ENCODE results near the gene TPRN. TPM values are rescaled to one million over a fixed set of nuclear protein-coding genes. Genes with fewer than 3 reads are reported as not detected.
A peak's percentile ranks its signal among the peaks of the same experiment; 100 is the strongest.

TPRN gene
- total and polyA plus RNA-seq, 9 of the 15 experiments (the other 6 are each of a cell fraction or from before 2014, with no cell fraction given), result 0.31 to 31.9 (median 4.4) TPM

DNA sequence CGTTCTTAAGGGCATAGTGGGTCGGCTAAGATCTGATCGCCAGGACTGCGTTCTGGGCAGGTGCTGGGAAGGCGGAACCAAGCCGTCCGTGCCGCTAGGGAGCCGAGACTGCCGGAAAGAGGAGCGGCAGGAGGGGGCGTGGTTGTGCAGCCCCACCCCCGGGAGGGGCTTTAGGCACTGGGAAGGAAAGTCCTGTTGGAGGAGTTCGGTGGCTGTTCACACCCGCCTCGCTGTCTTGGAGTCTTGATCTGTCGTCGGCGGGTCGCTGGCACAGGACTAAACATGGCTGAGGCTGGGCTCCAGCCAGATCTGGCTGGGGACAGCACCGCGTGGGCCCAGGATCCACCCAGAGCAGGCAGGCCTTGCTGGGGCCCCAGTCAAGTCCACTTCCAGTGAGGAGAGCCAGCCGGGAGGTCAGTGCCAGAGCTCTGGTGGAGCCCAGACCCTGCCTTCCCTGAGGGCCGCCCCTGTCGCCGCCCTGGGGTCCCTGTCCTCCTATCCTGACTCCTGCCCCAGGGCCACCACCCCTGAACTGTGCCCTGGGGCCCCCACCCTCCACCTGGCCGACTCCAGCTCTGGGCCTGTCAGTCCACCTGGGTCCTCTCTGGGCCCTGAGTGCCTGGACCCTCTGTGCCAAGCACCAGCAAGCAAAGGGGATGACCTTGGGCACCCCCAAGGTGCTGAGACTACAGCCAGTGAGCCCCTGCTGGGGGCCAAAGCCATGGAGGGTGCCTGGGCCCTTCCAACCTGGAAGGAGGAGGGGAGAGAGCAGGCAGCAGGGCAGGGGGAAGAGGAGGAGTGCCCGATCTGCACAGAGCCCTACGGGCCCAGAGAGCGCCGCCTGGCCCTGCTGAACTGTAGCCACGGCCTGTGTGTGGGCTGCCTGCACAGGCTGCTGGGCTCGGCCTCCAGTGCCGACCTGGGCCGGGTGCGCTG lies 17.0 kb upstream of the TPRN start (continued):
- TF ChIP-seq, protein P1, sequence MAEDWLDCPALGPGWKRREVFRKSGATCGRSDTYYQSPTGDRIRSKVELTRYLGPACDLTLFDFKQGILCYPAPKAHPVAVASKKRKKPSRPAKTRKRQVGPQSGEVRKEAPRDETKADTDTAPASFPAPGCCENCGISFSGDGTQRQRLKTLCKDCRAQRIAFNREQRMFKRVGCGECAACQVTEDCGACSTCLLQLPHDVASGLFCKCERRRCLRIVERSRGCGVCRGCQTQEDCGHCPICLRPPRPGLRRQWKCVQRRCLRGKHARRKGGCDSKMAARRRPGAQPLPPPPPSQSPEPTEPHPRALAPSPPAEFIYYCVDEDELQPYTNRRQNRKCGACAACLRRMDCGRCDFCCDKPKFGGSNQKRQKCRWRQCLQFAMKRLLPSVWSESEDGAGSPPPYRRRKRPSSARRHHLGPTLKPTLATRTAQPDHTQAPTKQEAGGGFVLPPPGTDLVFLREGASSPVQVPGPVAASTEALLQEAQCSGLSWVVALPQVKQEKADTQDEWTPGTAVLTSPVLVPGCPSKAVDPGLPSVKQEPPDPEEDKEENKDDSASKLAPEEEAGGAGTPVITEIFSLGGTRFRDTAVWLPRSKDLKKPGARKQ (CRISPR knock-in tag; IDR thresholded peaks at IDR 0.05), result no peak
- TF ChIP-seq NUFIP1 (IDR thresholded peaks at IDR 0.05; ENCODE audit: partially characterized antibody) (no peak), MTA2 (IDR thresholded peaks at IDR 0.05; ENCODE audit: low read depth) (no peak), ZFPM2 (CRISPR knock-in tag; IDR thresholded peaks at IDR 0.05) (no peak), FOSL1 (tag; conservative IDR thresholded peaks at IDR 0.05) (no peak), FOXJ2 (tag; IDR thresholded peaks at IDR 0.05) (no peak), FUS (optimal IDR thresholded peaks at IDR 0.05; ENCODE audit: low read depth, low read length) (no peak), HMGN3 (IDR thresholded peaks at IDR 0.05; ENCODE audit: borderline replicate concordance, extremely low read depth, insufficient read length, low read depth, low read length) (peak; percentile 52), FOXA1 (IDR thresholded peaks at IDR 0.05; ENCODE audit: borderline replicate concordance) (no peak), MXI1 (IDR thresholded peaks at IDR 0.05; ENCODE audit: low read depth, low read length) (no peak), NFXL1 (CRISPR knock-in tag; IDR thresholded peaks at IDR 0.05) (no peak), PHB2 (IDR thresholded peaks at IDR 0.05; ENCODE audit: low read depth) (no peak), RBBP5 (IDR thresholded peaks at IDR 0.05; ENCODE audit: borderline replicate concordance, insufficient read depth, low read length, poor library complexity, severe bottlenecking) (no peak), EP400 (IDR thresholded peaks at IDR 0.05) (peak; percentile 19; the same call in 1 of the 2 replicates), ZNF224 (CRISPR knock-in tag; IDR thresholded peaks at IDR 0.05) (no peak), ZNF384 (IDR thresholded peaks at IDR 0.05; ENCODE audit: low read depth, low read length) (no peak)
- TF ChIP-seq, protein P2, sequence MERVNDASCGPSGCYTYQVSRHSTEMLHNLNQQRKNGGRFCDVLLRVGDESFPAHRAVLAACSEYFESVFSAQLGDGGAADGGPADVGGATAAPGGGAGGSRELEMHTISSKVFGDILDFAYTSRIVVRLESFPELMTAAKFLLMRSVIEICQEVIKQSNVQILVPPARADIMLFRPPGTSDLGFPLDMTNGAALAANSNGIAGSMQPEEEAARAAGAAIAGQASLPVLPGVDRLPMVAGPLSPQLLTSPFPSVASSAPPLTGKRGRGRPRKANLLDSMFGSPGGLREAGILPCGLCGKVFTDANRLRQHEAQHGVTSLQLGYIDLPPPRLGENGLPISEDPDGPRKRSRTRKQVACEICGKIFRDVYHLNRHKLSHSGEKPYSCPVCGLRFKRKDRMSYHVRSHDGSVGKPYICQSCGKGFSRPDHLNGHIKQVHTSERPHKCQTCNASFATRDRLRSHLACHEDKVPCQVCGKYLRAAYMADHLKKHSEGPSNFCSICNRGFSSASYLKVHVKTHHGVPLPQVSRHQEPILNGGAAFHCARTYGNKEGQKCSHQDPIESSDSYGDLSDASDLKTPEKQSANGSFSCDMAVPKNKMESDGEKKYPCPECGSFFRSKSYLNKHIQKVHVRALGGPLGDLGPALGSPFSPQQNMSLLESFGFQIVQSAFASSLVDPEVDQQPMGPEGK (CRISPR knock-in tag; IDR thresholded peaks at IDR 0.05; ENCODE audit: borderline replicate concordance), result no peak
- TF ChIP-seq, protein P3, sequence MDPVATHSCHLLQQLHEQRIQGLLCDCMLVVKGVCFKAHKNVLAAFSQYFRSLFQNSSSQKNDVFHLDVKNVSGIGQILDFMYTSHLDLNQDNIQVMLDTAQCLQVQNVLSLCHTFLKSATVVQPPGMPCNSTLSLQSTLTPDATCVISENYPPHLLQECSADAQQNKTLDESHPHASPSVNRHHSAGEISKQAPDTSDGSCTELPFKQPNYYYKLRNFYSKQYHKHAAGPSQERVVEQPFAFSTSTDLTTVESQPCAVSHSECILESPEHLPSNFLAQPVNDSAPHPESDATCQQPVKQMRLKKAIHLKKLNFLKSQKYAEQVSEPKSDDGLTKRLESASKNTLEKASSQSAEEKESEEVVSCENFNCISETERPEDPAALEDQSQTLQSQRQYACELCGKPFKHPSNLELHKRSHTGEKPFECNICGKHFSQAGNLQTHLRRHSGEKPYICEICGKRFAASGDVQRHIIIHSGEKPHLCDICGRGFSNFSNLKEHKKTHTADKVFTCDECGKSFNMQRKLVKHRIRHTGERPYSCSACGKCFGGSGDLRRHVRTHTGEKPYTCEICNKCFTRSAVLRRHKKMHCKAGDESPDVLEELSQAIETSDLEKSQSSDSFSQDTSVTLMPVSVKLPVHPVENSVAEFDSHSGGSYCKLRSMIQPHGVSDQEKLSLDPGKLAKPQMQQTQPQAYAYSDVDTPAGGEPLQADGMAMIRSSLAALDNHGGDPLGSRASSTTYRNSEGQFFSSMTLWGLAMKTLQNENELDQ (CRISPR knock-in tag; IDR thresholded peaks at IDR 0.05; ENCODE audit: borderline replicate concordance), result no peak
